HG02678 (cell line): ENCODE results near the gene NTN4.
"Not testable (repeated sequence)": the region's sequence is repeated elsewhere in the genome, so short reads cannot be mapped to it uniquely, and the experiment has no call there.

Experiments used
- ATAC-seq: cut with Tn5 transposase; IDR thresholded peaks from one replicate; pipeline ENCODE4 v1.9.1; 2021; ENCODE audit warnings: mild to moderate bottlenecking, moderate library complexity; ENCODE audit not compliant: unreplicated experiment

NTN4 gene

GRCh38 chr12:95756362-95756761 is 34.2 kb downstream of the NTN4 start:
- ATAC-seq: no peak

GRCh38 chr12:95755261-95755865 is 35.2 kb downstream of the NTN4 start:
- no peak for ATAC-seq

- not testable (repeated sequence) for ATAC-seq
Measured at GRCh38 chr12:95746062-95746461, 44.5 kb downstream of the NTN4 start.

GRCh38 chr12:95742586-95742985 is 48.0 kb downstream of the NTN4 start:
- no peak for ATAC-seq

GRCh38 chr12:95741635-95742034 is 48.9 kb downstream of the NTN4 start:
- no peak for ATAC-seq

GRCh38 chr12:95740751-95741150 is 49.8 kb downstream of the NTN4 start:
- no peak for ATAC-seq

GRCh38 chr12:95739561-95740313 is 50.8 kb downstream of the NTN4 start:
- no peak for ATAC-seq

GRCh38 chr12:95738024-95738611 is 52.4 kb downstream of the NTN4 start:
- no peak for ATAC-seq

- ATAC-seq: no peak
Measured at GRCh38 chr12:95736631-95737030, 53.9 kb downstream of the NTN4 start.

GRCh38 chr12:95735728-95736127 is 54.8 kb downstream of the NTN4 start:
- ATAC-seq: not testable (repeated sequence)

- no peak for ATAC-seq
Measured at GRCh38 chr12:95733141-95733825, 57.3 kb downstream of the NTN4 start.

GRCh38 chr12:95731519-95731958 is 59.0 kb downstream of the NTN4 start:
- ATAC-seq: no peak

GRCh38 chr12:95730457-95730856 is 60.1 kb downstream of the NTN4 start:
- ATAC-seq: no peak

GRCh38 chr12:95726903-95727302 is 63.7 kb downstream of the NTN4 start:
- no peak for ATAC-seq

GRCh38 chr12:95724767-95725166 is 65.8 kb downstream of the NTN4 start:
- ATAC-seq: no peak

- no peak for ATAC-seq
Measured at GRCh38 chr12:95723693-95724384, 66.7 kb downstream of the NTN4 start.

- no peak for ATAC-seq
Measured at GRCh38 chr12:95721320-95721719, 69.2 kb downstream of the NTN4 start.

GRCh38 chr12:95720146-95720545 is 70.4 kb downstream of the NTN4 start:
- no peak for ATAC-seq

GRCh38 chr12:95718772-95719171 is 71.8 kb downstream of the NTN4 start:
- no peak for ATAC-seq

- ATAC-seq: no peak
Measured at GRCh38 chr12:95718006-95718431, 72.5 kb downstream of the NTN4 start.
